ENCODE measurements around the gene NDFIP1.
"Not testable (repeated sequence)": the region's sequence is repeated elsewhere in the genome, so short reads cannot be mapped to it uniquely, and the experiment has no call there.

Gene NDFIP1

GRCh38 chr5:142108432-142109330 is at the start of gene NDFIP1:
TSS of gene NDFIP1 (plus strand) at chr5:142108779. CDS start at chr5:142108975, 196 bp downstream.
- DNase-seq (ENCODE audit: low spot score) = peak; percentile 85

DNA sequence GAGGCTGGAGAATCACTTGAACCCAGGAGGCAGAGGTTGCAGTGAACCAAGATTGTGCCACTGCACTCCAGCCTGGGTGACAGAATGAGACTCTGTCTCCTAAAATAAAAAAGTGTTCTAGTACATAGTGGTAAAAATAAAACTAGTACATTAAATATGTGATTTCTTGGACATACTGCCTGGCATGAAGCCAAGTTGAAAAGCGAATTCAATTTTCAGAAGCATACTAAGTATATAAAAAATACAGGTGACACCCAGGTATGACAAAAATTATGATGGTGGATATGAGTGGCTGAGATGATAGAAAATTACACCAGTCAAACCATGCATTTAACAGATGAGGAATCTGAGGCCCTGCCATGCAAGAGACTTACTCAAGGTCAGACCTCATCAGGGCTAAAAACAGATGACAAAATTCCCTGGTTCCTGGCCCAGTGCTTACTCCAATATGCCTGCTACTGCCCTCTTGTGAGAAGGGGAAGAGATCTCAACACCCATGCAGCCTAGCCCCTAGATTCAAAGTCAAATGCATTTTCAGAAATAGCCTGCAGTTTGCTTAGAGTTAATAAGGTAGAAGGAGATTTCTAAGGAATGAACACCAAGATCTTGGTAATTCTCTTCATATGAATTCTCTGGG is 49.2 kb upstream of the NDFIP1 start:
- DNase-seq (ENCODE audit: low spot score) = peak; percentile 37

- DNase-seq (ENCODE audit: low spot score) = no peak
Observed at GRCh38 chr5:142063376-142063775, 45.2 kb upstream of the NDFIP1 start.

DNA sequence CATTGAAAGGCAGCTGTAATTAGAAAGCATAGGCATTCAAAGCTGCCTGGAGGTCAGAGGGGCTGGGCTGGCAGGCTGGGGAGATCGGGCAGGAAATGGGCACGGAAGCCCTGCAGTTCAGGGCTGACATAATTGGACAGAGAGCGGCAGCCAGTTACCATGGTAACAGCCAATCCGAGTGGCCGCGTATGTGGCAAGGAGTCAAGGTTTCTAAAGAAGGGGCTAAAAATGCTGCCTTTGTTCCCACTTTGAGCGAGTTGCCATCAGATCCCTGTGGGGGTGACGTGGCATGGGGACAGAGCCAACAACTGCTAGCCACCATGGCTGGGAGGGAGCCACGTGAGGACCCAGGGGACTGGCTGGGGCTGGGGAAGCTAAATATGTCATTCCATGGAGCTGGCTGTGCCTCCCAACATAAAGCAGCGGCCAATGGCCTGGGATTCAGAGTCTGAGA is 44.7 kb upstream of the NDFIP1 start:
- DNase-seq (ENCODE audit: low spot score) = peak; percentile 83

- no peak for DNase-seq (ENCODE audit: low spot score)
Observed at GRCh38 chr5:142065273-142065672, 43.3 kb upstream of the NDFIP1 start.

DNA sequence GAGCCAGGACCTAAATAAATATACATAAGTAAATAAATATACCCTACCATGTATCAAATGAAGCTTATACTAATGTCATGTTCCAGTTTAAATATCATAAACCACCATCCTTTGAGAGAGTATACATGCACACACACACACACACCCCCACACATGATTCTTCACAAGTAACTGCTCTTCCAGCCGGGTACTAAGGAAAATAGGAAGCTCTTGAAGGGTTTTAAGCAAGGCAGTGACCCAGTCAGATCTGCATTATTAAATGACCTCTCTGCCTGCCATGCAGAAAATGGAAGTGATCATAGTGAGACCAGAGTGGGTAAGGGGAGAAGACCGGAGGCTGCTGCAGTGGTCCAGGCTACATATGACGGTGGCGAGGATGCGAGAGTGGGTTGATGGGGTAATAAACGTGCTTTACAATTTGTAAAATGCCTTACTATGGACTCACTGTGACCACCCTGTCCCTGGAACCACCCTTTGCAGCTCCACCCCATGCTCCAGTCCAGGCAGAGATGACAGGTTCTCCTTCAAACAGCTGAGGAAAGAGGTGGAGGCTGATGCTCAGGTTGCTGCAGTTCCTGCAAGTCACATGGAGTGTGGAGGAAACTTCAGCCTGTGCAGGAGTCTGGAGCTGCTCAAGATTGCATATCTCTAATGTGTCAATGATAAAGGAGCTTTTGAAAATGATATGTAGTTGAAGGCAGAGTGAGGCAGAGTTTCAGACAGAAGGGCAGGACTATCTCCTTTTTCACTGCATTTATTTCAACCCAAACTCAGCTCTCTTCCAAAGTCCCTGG is 38.8 kb upstream of the NDFIP1 start:
- no peak for DNase-seq (ENCODE audit: low spot score)

- DNase-seq (ENCODE audit: low spot score) = no peak
Observed at GRCh38 chr5:142070734-142071133, 37.8 kb upstream of the NDFIP1 start.

GRCh38 chr5:142072488-142072887 is 36.1 kb upstream of the NDFIP1 start:
- DNase-seq (ENCODE audit: low spot score) = no peak

- DNase-seq (ENCODE audit: low spot score) = no peak
Observed at GRCh38 chr5:142073362-142073988, 35.1 kb upstream of the NDFIP1 start.

GRCh38 chr5:142074006-142074405 is 34.6 kb upstream of the NDFIP1 start:
- no peak for DNase-seq (ENCODE audit: low spot score)

GRCh38 chr5:142078221-142078620 is 30.4 kb upstream of the NDFIP1 start:
- DNase-seq (ENCODE audit: low spot score) = no peak

DNA sequence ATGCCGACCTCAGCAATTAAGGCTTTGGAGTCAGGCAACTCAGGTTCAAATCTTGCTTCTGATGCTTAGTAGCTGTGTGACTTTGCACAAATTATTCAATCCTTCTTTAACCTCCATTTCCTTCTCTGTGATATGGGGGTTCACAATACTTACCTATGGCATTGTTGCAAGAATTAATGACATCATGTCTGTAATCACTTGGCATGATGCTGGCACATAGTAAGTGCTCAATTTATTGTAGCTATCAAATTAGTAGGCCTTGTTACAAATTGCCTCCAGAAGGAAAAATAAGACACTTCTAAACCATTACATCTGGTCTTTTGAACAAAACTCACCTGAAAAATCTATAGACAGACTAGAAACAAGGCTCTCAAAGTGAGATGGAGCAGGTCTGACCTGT is 29.9 kb upstream of the NDFIP1 start:
- no peak for DNase-seq (ENCODE audit: low spot score)

DNA sequence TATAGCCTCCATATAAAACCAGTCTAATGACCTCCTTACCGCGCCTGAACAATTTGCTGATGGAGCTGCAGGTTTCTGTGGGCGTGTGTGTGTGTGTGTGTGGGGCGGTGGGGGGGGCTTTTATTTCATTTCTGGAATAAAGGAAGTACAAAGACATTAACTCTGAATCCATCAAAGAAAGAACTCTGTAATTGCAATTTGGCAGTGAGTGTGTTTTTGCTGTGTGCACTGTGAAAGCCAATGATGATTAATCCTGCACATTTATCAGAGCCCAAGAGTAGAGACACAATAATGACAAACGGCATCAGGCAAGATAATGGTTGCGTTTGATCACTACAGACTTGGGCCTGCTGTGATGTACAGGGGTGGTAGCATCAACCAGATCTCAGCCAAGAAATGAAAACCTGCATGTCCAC is 29.3 kb upstream of the NDFIP1 start:
- no peak for DNase-seq (ENCODE audit: low spot score)

- no peak for DNase-seq (ENCODE audit: low spot score)
Observed at GRCh38 chr5:142080248-142080647, 28.3 kb upstream of the NDFIP1 start.

GRCh38 chr5:142082182-142082781 is 26.3 kb upstream of the NDFIP1 start:
- DNase-seq (ENCODE audit: low spot score) = no peak

- DNase-seq (ENCODE audit: low spot score) = no peak
Observed at GRCh38 chr5:142086229-142086628, 22.4 kb upstream of the NDFIP1 start.

DNA sequence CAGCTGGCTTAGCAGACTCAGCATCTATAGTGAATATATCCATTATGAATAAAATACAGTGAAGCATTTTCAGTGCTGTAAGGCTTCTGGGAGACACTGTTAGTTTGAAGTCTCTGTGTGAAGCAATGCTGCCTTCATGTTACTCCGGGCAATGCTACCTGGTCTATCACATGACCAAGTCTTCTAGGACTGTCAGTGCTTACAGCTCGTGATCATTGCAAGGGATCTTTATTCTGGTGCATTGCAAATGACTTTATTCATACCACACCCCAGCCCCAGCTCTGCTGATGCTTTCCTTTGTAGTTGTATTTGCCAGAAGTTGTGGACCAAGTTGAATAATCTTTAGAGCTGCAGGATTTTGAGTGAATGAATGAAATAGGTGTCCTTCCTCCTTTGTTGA is 21.9 kb upstream of the NDFIP1 start:
- DNase-seq (ENCODE audit: low spot score) = no peak

- DNase-seq (ENCODE audit: low spot score) = no peak
Observed at GRCh38 chr5:142087920-142088679, 20.5 kb upstream of the NDFIP1 start.

GRCh38 chr5:142088855-142089479 is 19.6 kb upstream of the NDFIP1 start:
- not testable (repeated sequence) for DNase-seq (ENCODE audit: low spot score)

- no peak for DNase-seq (ENCODE audit: low spot score)
Observed at GRCh38 chr5:142091012-142091411, 17.6 kb upstream of the NDFIP1 start.

Data from AG08395 (cell line).